GM19452 (cell line): ENCODE measurements around the gene CHD8.

ENCODE experiments used
- ATAC-seq: cut with Tn5 transposase; IDR thresholded peaks from one replicate; pipeline ENCODE4 v1.9.1; 2021; ENCODE audit not compliant: unreplicated experiment

The CHD8 gene

DNA sequence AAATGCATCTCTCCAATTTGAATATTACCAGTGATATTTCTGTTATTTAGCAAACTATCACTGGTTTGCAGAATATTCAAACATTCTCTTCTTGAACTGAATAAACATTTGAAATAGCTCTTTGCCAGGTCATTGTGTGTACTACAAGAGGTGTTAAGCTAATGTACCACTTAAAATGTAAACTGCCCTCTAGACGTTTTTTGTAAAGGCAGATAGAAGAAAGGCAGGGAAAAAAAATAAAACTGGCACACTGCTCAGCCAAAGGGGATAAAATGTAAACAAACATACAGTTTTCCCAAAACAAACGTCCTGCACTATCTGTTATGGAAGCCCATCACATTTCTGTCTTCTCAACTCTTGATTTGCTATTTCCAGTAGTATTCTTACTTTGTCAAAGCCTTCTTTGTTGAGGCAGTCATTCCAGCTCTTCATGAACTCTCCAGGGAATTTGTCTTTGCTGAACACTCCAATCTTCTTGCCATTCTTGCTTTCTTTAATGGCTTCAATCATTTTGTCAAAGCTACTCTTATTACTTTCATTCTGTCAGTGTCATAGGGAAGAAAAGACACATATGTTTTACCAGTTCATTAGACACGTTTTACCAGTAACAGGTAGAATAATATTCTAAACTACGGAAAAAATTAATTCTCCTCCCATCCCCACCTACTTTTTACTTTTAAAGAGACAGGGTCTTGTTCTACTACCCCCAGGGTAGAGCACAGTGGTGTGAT is 85.8 kb downstream of the CHD8 start:
- ATAC-seq = no peak

GRCh38 chr14:21367582-21368144 is 88.3 kb downstream of the CHD8 start:
- ATAC-seq = no peak

DNA sequence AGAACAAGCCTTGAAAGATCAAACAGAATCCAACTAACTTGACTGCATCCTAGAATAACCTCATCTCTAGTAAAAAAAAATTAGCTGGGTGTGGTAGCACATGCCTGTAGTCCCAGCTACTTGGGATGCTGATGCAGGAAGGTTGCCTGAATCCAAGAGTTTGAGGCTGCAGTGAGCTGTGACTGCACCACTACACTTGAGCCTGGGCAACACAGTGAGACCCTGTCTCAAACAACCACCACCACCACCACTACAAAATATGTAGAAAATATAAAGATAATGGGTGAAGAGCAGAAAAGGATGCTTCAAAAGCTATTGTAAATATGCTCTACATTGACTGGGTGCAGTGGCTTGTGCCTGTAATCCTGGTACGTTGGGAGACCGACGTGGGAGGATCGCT is 99.4 kb downstream of the CHD8 start:
- no peak for ATAC-seq

DNA sequence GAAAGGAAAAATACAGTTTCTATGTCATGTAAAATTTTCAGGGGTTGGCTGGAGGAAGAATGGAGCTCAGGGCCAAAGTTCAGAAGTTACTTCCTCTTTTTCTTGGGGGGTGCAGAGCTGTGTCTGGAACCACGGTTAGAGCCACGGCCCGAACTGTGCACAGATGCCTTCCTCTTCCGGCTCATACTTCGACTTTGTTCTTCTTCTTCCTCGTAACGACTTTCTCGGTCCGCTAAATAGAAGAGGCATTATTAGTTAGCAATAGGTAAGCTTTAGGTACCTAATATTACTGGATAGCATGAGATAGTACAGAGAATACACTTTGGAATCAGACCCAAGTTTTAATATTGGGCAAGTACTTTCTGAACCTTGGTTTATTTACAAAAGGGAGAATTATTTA is 103.3 kb downstream of the CHD8 start:
- ATAC-seq = no peak

GRCh38 chr14:21350539-21350938 is 105.4 kb downstream of the CHD8 start:
- ATAC-seq = no peak

GRCh38 chr14:21347201-21347600 is 108.7 kb downstream of the CHD8 start:
- ATAC-seq = no peak

GRCh38 chr14:21346532-21347135 is 109.3 kb downstream of the CHD8 start:
- no peak for ATAC-seq

GRCh38 chr14:21343035-21343794 is 112.7 kb downstream of the CHD8 start:
- no peak for ATAC-seq
